SH-SY5Y (cell line): ENCODE results near the gene RSPH1.

Source experiments
- GATA2 ChIP-seq: IDR thresholded peaks from 2 replicates; pipeline ENCODE4 v1.6.1; 2011; ENCODE audit warnings: mild to moderate bottlenecking, low read depth, low read length
- GATA3 ChIP-seq: IDR thresholded peaks from 2 replicates; pipeline ENCODE4 v1.6.1; 2011; ENCODE audit warnings: low read depth, mild to moderate bottlenecking, low read length, moderate library complexity

- TF ChIP-seq GATA2 (no peak), GATA3 (no peak)
Measured at GRCh38 chr21:42435401-42435800, 60.6 kb downstream of the RSPH1 start.
